ENCODE data around the gene GUCY2C. TPM values are rescaled to one million over a fixed set of nuclear protein-coding genes. Genes with fewer than 3 reads are reported as not detected.

Gene GUCY2C
- total RNA-seq, 1 donor from 2014 or later: 0.22 TPM

DNA sequence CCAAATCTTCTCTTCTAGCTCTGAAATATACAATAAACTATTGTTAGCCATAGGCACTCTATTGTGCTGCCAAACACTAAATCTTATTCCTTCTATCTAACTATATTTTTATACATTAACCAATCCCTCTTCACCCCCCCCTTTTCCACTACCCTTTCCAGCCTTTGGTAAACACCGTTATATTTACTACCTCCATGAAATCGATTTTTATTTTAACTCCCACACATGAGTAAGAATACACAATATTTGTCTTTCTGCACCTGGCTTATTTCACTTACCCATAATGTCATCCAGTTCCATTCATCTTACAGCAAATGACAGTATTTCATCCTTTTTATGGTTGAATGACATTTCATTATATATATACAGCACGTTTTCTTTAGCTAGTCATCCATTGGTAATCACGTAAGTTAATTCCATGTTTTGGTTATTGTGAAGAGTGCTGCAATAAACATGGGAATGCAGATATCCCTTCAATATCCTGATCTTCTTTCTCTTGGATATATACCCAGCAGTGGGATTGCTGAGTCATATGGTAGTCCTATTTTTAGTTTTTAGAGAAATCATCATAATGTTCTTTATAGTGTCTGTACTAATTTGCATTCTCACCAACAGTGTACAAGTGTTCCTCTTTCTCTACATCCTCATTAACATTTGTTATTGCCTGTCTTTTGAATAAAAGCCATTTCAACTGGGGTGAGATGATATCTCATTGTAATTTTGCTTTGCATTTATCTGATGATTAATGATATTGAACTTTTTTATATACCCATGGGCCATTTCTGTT is 94.5 kb downstream of the GUCY2C start:
- ATAC-seq (ENCODE audit: low read depth) (no peak), DNase-seq (no peak)
- Mint-ChIP-seq H3K4me1 (peaks cover 3% of the 10 kb centered on the region), H3K4me3 (no peak overlapping the region), H3K36me3 (ENCODE audit: low read depth) (peaks cover 2% of the 10 kb centered on the region), H3K27ac (no peak overlapping the region), H3K27me3 (no peaks in the 10 kb centered on the region), H3K9me3 (peaks cover 37% of the 10 kb centered on the region)
- TF ChIP-seq, protein P1, sequence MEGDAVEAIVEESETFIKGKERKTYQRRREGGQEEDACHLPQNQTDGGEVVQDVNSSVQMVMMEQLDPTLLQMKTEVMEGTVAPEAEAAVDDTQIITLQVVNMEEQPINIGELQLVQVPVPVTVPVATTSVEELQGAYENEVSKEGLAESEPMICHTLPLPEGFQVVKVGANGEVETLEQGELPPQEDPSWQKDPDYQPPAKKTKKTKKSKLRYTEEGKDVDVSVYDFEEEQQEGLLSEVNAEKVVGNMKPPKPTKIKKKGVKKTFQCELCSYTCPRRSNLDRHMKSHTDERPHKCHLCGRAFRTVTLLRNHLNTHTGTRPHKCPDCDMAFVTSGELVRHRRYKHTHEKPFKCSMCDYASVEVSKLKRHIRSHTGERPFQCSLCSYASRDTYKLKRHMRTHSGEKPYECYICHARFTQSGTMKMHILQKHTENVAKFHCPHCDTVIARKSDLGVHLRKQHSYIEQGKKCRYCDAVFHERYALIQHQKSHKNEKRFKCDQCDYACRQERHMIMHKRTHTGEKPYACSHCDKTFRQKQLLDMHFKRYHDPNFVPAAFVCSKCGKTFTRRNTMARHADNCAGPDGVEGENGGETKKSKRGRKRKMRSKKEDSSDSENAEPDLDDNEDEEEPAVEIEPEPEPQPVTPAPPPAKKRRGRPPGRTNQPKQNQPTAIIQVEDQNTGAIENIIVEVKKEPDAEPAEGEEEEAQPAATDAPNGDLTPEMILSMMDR (IDR thresholded peaks at IDR 0.05): no peak
- intact Hi-C loops (cut with micrococcal nuclease): no loop called here
- ChIA-PET CTCF (no interaction called here), POLR2A (interaction anchor here (0.5 kb wide), 1 partner anchor 201 kb away, joined by 3 read pairs; no protein-coding TSS in a partner anchor)

DNA sequence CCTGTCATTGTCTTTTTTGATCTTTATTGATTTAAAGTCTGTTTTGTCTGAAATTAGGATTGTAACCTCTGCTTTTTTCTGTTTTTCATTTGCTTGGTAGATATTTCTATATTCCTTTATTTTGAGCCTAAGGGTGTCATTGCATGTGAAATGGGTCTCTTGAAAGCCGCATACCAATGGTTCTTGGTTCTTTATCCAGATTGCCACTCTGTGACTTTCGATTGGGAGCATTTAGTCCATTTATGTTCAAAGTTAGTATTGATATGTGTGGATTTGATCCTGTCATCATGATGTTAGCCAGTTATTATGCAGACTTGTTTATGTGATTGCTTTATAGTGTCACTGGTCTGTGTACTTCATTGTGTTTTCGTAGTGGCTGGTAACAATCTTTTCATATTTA is 98.9 kb downstream of the GUCY2C start:
- ChIA-PET CTCF (no interaction called here), POLR2A (no interaction called here)
- no peak for DNase-seq
- Mint-ChIP-seq H3K9me3 (peaks cover 28% of the 10 kb centered on the region), H3K27ac (no peak overlapping the region), H3K4me3 (no peak overlapping the region), H3K36me3 (ENCODE audit: low read depth) (no peaks in the 10 kb centered on the region), H3K27me3 (no peaks in the 10 kb centered on the region), H3K4me1 (peaks cover 3% of the 10 kb centered on the region)
- intact Hi-C loops (cut with micrococcal nuclease): no loop called here
- TF ChIP-seq, protein P1 (IDR thresholded peaks at IDR 0.05): no peak
- ATAC-seq (ENCODE audit: low read depth): no peak

DNA sequence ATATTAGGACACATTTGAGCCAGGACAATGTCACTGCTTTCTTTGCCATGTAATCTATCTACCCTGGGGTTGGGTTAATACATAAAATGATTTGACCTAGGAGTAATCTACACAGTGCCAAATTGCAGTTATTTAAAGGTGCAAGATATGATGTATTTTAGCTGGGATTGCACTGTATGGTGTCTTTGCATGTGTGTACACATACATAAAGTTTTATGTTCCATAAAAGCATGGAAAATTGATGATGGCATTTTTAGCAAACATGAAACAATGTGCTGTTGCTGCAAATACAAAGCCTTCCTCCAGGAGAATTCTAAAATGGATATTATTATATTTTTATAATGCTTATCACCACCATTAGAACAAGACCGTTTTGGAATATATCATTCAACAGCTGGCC is 104.7 kb downstream of the GUCY2C start:
- peaks cover 6% of the 10 kb centered on the region for H3K9me3 Mint-ChIP-seq
- H3K4me1 Mint-ChIP-seq: no peaks in the 10 kb centered on the region
- ATAC-seq (ENCODE audit: low read depth) (no peak), DNase-seq (no peak)
- H3K27ac Mint-ChIP-seq: no peak overlapping the region
- no peaks in the 10 kb centered on the region for H3K36me3 Mint-ChIP-seq (ENCODE audit: low read depth)
- ChIA-PET POLR2A (no interaction called here), CTCF (no interaction called here)
- intact Hi-C loops (cut with micrococcal nuclease): no loop called here
- no peaks in the 10 kb centered on the region for H3K27me3 Mint-ChIP-seq
- TF ChIP-seq, protein P1 (IDR thresholded peaks at IDR 0.05): no peak
- H3K4me3 Mint-ChIP-seq: no peak overlapping the region

DNA sequence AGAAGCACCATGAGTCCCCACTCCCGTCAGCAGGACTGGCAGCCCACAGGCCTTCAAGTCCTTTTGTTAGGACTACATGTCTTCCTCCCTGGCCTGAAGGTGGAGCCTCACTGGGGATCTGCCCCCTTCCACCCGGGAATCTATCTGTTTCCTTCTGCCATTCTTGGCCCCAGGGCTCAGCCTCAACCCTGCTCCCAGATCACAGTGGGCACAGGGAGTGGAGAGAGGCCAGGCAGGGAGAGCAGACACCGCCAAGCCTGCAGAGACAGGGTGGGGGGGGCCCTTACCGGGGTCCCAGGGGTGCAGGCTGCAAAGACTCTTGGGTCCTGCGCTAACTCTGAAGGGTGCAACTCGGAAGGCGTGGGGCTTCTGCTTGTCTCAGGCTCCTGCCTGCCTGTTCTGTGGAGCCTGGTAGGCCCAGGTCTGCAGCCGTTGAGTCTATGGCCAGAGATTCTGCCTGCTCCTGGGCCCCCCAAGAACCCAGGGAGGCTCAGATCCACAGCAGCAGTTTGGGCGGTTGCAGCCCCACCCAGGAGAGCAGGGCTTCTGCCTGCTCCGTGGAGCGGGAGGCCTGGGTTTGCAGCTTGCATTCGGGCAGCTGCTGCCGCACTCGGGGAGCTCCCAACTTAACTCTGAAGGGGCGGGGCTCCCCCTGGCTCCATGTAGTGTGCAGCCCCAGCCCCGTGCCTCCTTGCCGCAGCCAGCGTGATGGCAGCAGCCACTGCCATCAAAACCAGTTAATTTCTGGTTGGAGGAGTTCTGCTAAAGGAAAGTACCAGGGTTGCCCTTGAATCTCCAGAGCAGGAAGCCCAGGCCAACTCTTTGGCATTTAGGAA is 107.0 kb downstream of the GUCY2C start:
- TF ChIP-seq, protein P1 (IDR thresholded peaks at IDR 0.05): no peak
- no peak overlapping the region for H3K4me3 Mint-ChIP-seq

DNA sequence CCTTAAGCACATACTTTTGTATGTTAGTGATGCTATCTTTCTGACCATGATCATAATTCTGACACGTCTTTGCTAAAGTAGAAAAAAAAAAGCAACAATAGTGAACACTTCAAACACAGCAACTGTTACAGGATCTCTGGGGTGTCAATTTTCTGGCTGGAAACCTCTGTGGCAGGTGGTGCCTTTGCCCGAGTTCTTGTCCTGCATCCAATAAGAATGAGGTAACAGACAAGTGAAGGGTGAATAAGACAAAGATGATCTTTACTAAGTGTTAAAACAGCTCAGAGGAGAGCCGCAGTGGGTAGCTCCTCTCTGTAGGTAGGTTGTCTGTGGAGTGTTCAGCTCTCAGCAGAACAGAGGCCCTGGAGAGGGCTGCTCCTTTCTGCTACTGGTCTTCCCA is 107.8 kb downstream of the GUCY2C start:
- POLR2A ChIA-PET: interaction anchor here (0.6 kb wide), 1 partner anchor 187 kb away, joined by 4 read pairs; no protein-coding TSS in a partner anchor
- TF ChIP-seq, protein P1 (IDR thresholded peaks at IDR 0.05): no peak
- H3K4me3 Mint-ChIP-seq: no peak overlapping the region
- no peak overlapping the region for H3K27ac Mint-ChIP-seq
- H3K36me3 Mint-ChIP-seq (ENCODE audit: low read depth): no peaks in the 10 kb centered on the region
- no peaks in the 10 kb centered on the region for H3K4me1 Mint-ChIP-seq
- DNase-seq (no peak), ATAC-seq (ENCODE audit: low read depth) (no peak)
- H3K27me3 Mint-ChIP-seq: no peaks in the 10 kb centered on the region
- intact Hi-C loops (cut with micrococcal nuclease): no loop called here
- no peaks in the 10 kb centered on the region for H3K9me3 Mint-ChIP-seq
- CTCF ChIA-PET: no interaction called here

More for the DNA sequence above, 107.0 kb downstream of the GUCY2C start:
- intact Hi-C loops (cut with micrococcal nuclease): no loop called here
- ChIA-PET POLR2A (no interaction called here), CTCF (no interaction called here)
- ATAC-seq (ENCODE audit: low read depth) (no peak), DNase-seq (no peak)
- Mint-ChIP-seq H3K36me3 (ENCODE audit: low read depth) (no peaks in the 10 kb centered on the region), H3K27me3 (no peaks in the 10 kb centered on the region), H3K27ac (no peak overlapping the region), H3K9me3 (no peaks in the 10 kb centered on the region), H3K4me1 (no peaks in the 10 kb centered on the region)
